IPS DF 6.9 (cell line): ENCODE results near the gene CLEC3B.
"Not testable (repeated sequence)": the region's sequence is repeated elsewhere in the genome, so short reads cannot be mapped to it uniquely, and the experiment has no call there.

Source experiments
- DNase-seq: peaks from one replicate; pipeline ENCODE4 v3.0.0-alpha.2; 2013; ENCODE audit warnings: low read depth, low spot score
- H3K27ac ChIP-seq: one replicate; pipeline ENCODE4 v1.5.1; 2013; ENCODE audit warnings: low read length, control low read depth
- H3K27me3 ChIP-seq: 2 replicates; pipeline ENCODE4 v1.6.1; 2013; ENCODE audit warnings: mild to moderate bottlenecking, low read length; ENCODE audit not compliant: control insufficient read depth, insufficient read depth
- H3K36me3 ChIP-seq: 2 replicates; pipeline ENCODE4 v1.6.1; 2013; ENCODE audit warnings: low read length; ENCODE audit not compliant: control insufficient read depth, insufficient read depth
- H3K4me1 ChIP-seq: 2 replicates; pipeline ENCODE4 v1.6.1; 2013; ENCODE audit warnings: low read length; ENCODE audit not compliant: control insufficient read depth, insufficient read depth
- H3K4me3 ChIP-seq: 2 replicates; pipeline ENCODE4 v1.5.1; 2013; ENCODE audit warnings: mild to moderate bottlenecking, low read length
- H3K9me3 ChIP-seq: 2 replicates; pipeline ENCODE4 v1.6.1; 2013; ENCODE audit warnings: low read length, inconsistent platforms; ENCODE audit not compliant: control insufficient read depth, insufficient read depth
- WGBS: extraction: QIAGEN DNeasy Blood & Tissue Kit; methylation state at CpG from one replicate; pipeline ENCODE4 v1.1.7; 2013; ENCODE audit warnings: mixed read lengths, missing lambda C conversion rate; ENCODE audit not compliant: insufficient read length, insufficient coverage; 5-methylcytosine and 5-hydroxymethylcytosine counted together

The CLEC3B gene

GRCh38 chr3:45062697-45063070, 36.6 kb downstream of the CLEC3B start:
- Histone ChIP-seq H3K27ac (no peak overlapping the region), H3K36me3 (no peaks in the 10 kb centered on the region), H3K27me3 (peaks cover 11% of the 10 kb centered on the region; the same call in 1 of the 2 replicates), H3K4me3 (no peak overlapping the region), H3K4me1 (0 out of 2 replicates have a peak, but pooled peaks cover 1% of the 10 kb centered on the region), H3K9me3 (no peaks in the 10 kb centered on the region)
- no CpG with 5 or more reads among the region's 1 CpG for WGBS
- no peak for DNase-seq

GRCh38 chr3:45064512-45065372, 38.6 kb downstream of the CLEC3B start:
- Histone ChIP-seq H3K4me1 (0 out of 2 replicates have a peak, but pooled peaks cover 1% of the 10 kb centered on the region), H3K4me3 (no peak overlapping the region), H3K27ac (no peak overlapping the region), H3K36me3 (no peaks in the 10 kb centered on the region), H3K9me3 (no peaks in the 10 kb centered on the region), H3K27me3 (no peaks in the 10 kb centered on the region)
- WGBS: no CpG with 5 or more reads among the region's 12 CpGs
- no peak for DNase-seq

- H3K36me3 ChIP-seq: no peaks in the 10 kb centered on the region
- 0 out of 2 replicates have a peak, but pooled peaks cover 1% of the 10 kb centered on the region for H3K4me1 ChIP-seq
- WGBS: no CpG with 5 or more reads among the region's 1 CpG
- no peaks in the 10 kb centered on the region for H3K27me3 ChIP-seq
- H3K9me3 ChIP-seq: no peaks in the 10 kb centered on the region
- no peak overlapping the region for H3K4me3 ChIP-seq
- no peak overlapping the region for H3K27ac ChIP-seq
- no peak for DNase-seq
Measured at GRCh38 chr3:45065373-45065720, 39.2 kb downstream of the CLEC3B start.

- Histone ChIP-seq H3K4me3 (no peak overlapping the region), H3K36me3 (no peaks in the 10 kb centered on the region), H3K9me3 (no peaks in the 10 kb centered on the region), H3K4me1 (no peaks in the 10 kb centered on the region), H3K27me3 (no peaks in the 10 kb centered on the region), H3K27ac (no peak overlapping the region)
- DNase-seq: no peak
- WGBS: no CpG with 5 or more reads among the region's 3 CpGs
Measured at GRCh38 chr3:45066109-45066801, 40.2 kb downstream of the CLEC3B start.

GRCh38 chr3:45067486-45067885, 41.4 kb downstream of the CLEC3B start:
- no peaks in the 10 kb centered on the region for H3K36me3 ChIP-seq
- no peaks in the 10 kb centered on the region for H3K27me3 ChIP-seq
- H3K4me3 ChIP-seq: no peak overlapping the region
- H3K4me1 ChIP-seq: no peaks in the 10 kb centered on the region
- H3K27ac ChIP-seq: no peak overlapping the region
- no peak for DNase-seq
- WGBS: no CpG with 5 or more reads among the region's 4 CpGs
- H3K9me3 ChIP-seq: no peaks in the 10 kb centered on the region

- Histone ChIP-seq H3K27me3 (no peaks in the 10 kb centered on the region), H3K36me3 (no peaks in the 10 kb centered on the region), H3K4me3 (no peak overlapping the region), H3K4me1 (no peaks in the 10 kb centered on the region), H3K9me3 (no peaks in the 10 kb centered on the region), H3K27ac (no peak overlapping the region)
- no CpG with 5 or more reads among the region's 3 CpGs for WGBS
- no peak for DNase-seq
Measured at GRCh38 chr3:45067941-45068340, 41.8 kb downstream of the CLEC3B start.

- Histone ChIP-seq H3K9me3 (no peaks in the 10 kb centered on the region), H3K27ac (no peak overlapping the region), H3K4me1 (no peaks in the 10 kb centered on the region), H3K4me3 (no peak overlapping the region), H3K36me3 (no peaks in the 10 kb centered on the region), H3K27me3 (no peaks in the 10 kb centered on the region)
- no peak for DNase-seq
Measured at GRCh38 chr3:45071075-45071474, 45.0 kb downstream of the CLEC3B start.

GRCh38 chr3:45075821-45076625, 49.9 kb downstream of the CLEC3B start:
- no peaks in the 10 kb centered on the region for H3K4me1 ChIP-seq
- H3K27me3 ChIP-seq: no peaks in the 10 kb centered on the region
- H3K9me3 ChIP-seq: no peaks in the 10 kb centered on the region
- WGBS: no CpG with 5 or more reads among the region's 11 CpGs
- H3K27ac ChIP-seq: no peak overlapping the region
- no peaks in the 10 kb centered on the region for H3K36me3 ChIP-seq
- no peak for DNase-seq
- no peak overlapping the region for H3K4me3 ChIP-seq

GRCh38 chr3:45078256-45078655, 52.2 kb downstream of the CLEC3B start:
- H3K4me3 ChIP-seq, H3K27me3 ChIP-seq, H3K27ac ChIP-seq, DNase-seq, H3K9me3 ChIP-seq, H3K4me1 ChIP-seq, H3K36me3 ChIP-seq: not testable (repeated sequence)
- WGBS: no CpG with 5 or more reads among the region's 1 CpG

GRCh38 chr3:45078910-45079522, 52.9 kb downstream of the CLEC3B start:
- no peak for DNase-seq
- Histone ChIP-seq H3K36me3 (no peaks in the 10 kb centered on the region), H3K27me3 (no peaks in the 10 kb centered on the region), H3K4me3 (no peak overlapping the region), H3K4me1 (no peaks in the 10 kb centered on the region), H3K9me3 (no peaks in the 10 kb centered on the region), H3K27ac (no peak overlapping the region)
- WGBS: no CpG with 5 or more reads among the region's 8 CpGs
